ENCODE data around the gene PLOD1.
"Not testable (repeated sequence)": the region's sequence is repeated elsewhere in the genome, so short reads cannot be mapped to it uniquely, and the experiment has no call there.

The PLOD1 gene

GRCh38 chr1:11934302-11935056, at the start of gene PLOD1:
PLOD1 (plus strand) TSS chr1:11934717; CDS start chr1:11934780, 63 bp downstream.
- DNase-seq (ENCODE audit: low spot score): peak; percentile 92

- no peak for DNase-seq (ENCODE audit: low spot score)
These were observed 48.6 kb upstream of the PLOD1 start for GRCh38 chr1:11885916-11886315.

GRCh38 chr1:11886986-11887665, 47.4 kb upstream of the PLOD1 start:
- no peak for DNase-seq (ENCODE audit: low spot score)

GRCh38 chr1:11887666-11888007, 46.9 kb upstream of the PLOD1 start:
- DNase-seq (ENCODE audit: low spot score): no peak

- no peak for DNase-seq (ENCODE audit: low spot score)
These were observed 46.2 kb upstream of the PLOD1 start for GRCh38 chr1:11888206-11888876.

- DNase-seq (ENCODE audit: low spot score): no peak
These were observed 45.7 kb upstream of the PLOD1 start for GRCh38 chr1:11888877-11889208.

GRCh38 chr1:11891433-11892186, 42.9 kb upstream of the PLOD1 start:
- no peak for DNase-seq (ENCODE audit: low spot score)

GRCh38 chr1:11893907-11894251, 40.6 kb upstream of the PLOD1 start:
- DNase-seq (ENCODE audit: low spot score): peak; percentile 72

GRCh38 chr1:11894501-11894900, 40.0 kb upstream of the PLOD1 start:
- not testable (repeated sequence) for DNase-seq (ENCODE audit: low spot score)

GRCh38 chr1:11898086-11898785, 36.3 kb upstream of the PLOD1 start:
- no peak for DNase-seq (ENCODE audit: low spot score)

GRCh38 chr1:11898831-11899467, 35.6 kb upstream of the PLOD1 start:
- no peak for DNase-seq (ENCODE audit: low spot score)

GRCh38 chr1:11901446-11901845, 33.1 kb upstream of the PLOD1 start:
- not testable (repeated sequence) for DNase-seq (ENCODE audit: low spot score)

GRCh38 chr1:11903210-11903609, 31.3 kb upstream of the PLOD1 start:
- DNase-seq (ENCODE audit: low spot score): no peak

GRCh38 chr1:11904156-11904555, 30.4 kb upstream of the PLOD1 start:
- DNase-seq (ENCODE audit: low spot score): not testable (repeated sequence)

GRCh38 chr1:11904978-11905377, 29.5 kb upstream of the PLOD1 start:
- DNase-seq (ENCODE audit: low spot score): no peak

- DNase-seq (ENCODE audit: low spot score): no peak
These were observed 27.6 kb upstream of the PLOD1 start for GRCh38 chr1:11906870-11907269.

- peak; percentile 95 for DNase-seq (ENCODE audit: low spot score)
These were observed 27.0 kb upstream of the PLOD1 start for GRCh38 chr1:11907275-11908094.

- peak; percentile 96 for DNase-seq (ENCODE audit: low spot score)
These were observed 26.3 kb upstream of the PLOD1 start for GRCh38 chr1:11908095-11908675.

- not testable (repeated sequence) for DNase-seq (ENCODE audit: low spot score)
These were observed 23.6 kb upstream of the PLOD1 start for GRCh38 chr1:11910914-11911228.

- no peak for DNase-seq (ENCODE audit: low spot score)
These were observed 22.5 kb upstream of the PLOD1 start for GRCh38 chr1:11912000-11912399.
